ENCODE data around the gene IFITM2. TPM values are rescaled to one million over a fixed set of nuclear protein-coding genes. Genes with fewer than 3 reads are reported as not detected.

IFITM2 gene
- total RNA-seq, 4 donors from 2014 or later: 22.2 to 99.4 (median 52.9) TPM

DNA sequence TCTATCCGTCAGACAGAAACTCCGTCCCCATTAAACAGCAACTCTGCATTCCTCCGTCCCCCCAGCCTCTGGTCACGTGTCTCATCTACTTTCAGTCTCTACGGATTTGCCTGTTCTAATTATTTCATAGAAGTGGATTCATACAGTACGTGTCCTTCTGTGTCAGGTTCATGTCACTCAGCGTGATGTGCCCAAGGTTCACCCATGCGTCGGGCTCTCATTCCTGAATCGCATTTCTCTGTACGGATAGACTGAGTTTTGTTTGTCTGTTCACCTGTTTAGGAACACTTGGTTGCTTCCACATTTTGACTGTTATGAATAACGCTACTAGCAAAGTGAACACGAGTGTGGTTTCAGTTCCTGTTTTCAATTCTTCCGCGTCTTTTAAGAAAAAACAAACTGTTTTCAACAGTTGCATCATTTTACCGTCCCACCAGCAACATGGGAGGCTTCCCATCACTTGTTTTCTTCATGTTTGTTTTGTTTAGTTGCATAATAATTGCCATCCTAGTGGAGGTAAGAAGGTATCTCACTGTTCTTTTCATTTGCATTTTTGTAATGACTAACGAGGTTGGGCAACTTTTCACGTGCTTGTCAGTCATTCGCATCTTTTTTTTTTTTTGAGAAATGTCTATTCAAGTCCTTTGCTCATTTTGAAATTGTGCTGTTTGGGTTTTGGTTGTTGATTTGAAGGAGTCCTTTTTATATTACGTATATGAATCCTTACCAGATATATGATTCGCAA, 38.3 kb upstream of the IFITM2 start:
- intact Hi-C loops (cut with DNase I; ENCODE audit: low total_unique reads): no loop called here
- WGBS, 2 donors: 40 to 44% methylated on average over 21 of the region's 21 CpGs
- peak; percentile 36 to 91 for DNase-seq (ENCODE audit: low spot score in 2 of 2)
- H3K4me3 ChIP-seq (ENCODE audit: low read depth, poor library complexity, severe bottlenecking): no peak overlapping the region
- TF ChIP-seq CTCF (IDR thresholded peaks at IDR 0.05): no peak
- no peak for TF ChIP-seq POLR2A (IDR thresholded peaks at IDR 0.05)

DNA sequence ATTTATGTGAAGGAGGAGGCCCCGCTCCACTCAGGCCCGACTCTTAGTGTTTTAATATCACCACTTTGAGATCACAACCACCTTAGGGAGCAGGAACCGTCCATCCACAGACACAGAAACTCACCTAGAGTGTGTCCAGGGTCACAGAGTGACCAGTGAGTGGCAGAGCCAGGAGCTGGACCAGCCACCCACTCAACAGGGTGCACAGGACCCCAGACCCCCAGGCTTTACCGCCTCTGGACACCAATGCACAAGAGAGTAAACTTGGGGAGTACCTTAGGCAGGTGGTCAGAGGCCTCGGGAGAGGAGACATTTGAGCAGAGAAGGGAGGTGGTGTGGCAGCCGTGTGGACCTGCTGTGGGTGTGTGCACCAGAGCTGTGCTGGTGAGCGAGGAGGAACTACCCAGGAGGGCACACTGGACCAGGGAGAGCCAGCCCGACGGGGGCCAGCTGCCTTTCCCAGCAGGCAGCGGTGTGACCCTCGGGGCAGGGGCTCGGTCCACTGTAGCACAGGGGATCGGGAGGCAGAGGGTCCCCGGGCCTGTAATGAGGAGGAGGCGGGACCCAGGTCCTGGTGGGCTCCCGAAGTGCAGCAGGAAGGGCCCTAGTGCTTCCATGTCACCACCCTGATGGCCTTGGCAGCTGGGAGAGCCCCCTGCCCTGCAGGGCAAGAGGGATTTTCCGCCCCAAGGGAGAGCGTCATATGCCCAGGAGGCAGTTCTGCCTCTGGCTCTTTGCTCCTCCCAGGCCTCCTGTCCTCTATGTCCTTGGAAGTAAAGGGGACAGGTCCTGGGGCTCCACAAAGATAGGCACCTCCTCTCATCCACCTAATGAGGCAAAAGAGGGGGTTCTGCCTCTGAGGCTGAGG, 36.9 kb upstream of the IFITM2 start:
- DNase-seq (ENCODE audit: low spot score in 2 of 2): peak in 1 of 2 donors; percentile 84
- no peak overlapping the region for H3K4me3 ChIP-seq (ENCODE audit: low read depth, poor library complexity, severe bottlenecking)
- TF ChIP-seq CTCF (IDR thresholded peaks at IDR 0.05) (no peak), POLR2A (IDR thresholded peaks at IDR 0.05) (no peak)
- intact Hi-C loops (cut with DNase I; ENCODE audit: low total_unique reads): no loop called here
- WGBS, 2 donors: 87 to 91% methylated on average over 11 to 18 of the region's 18 CpGs

DNA sequence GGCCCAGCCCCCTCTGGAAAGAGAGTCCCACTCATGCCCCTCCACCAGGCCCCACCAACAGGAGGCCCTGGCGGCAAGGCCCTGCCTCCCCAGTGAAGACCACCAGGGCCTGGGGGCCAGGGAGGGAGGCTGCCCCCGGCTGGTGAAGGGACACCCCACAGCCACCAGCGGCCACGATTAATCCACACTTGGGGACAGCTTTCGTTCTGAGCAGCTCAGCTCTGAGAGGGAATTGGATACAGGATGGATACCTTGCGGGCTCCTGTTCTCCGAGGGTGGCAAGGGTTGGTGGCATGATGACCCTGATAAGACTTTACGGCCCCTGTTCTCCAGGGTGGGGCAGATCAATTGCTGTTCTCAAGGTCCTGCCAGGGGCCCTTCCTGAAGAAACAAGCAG, 36.3 kb upstream of the IFITM2 start:
- peak in 1 of 2 donors; percentile 64 for DNase-seq (ENCODE audit: low spot score in 2 of 2)
- TF ChIP-seq POLR2A (IDR thresholded peaks at IDR 0.05): no peak
- no peak for TF ChIP-seq CTCF (IDR thresholded peaks at IDR 0.05)
- WGBS, 2 donors: 84 to 95% methylated on average over 4 to 8 of the region's 8 CpGs
- H3K4me3 ChIP-seq (ENCODE audit: low read depth, poor library complexity, severe bottlenecking): no peak overlapping the region
- intact Hi-C loops (cut with DNase I; ENCODE audit: low total_unique reads): no loop called here

DNA sequence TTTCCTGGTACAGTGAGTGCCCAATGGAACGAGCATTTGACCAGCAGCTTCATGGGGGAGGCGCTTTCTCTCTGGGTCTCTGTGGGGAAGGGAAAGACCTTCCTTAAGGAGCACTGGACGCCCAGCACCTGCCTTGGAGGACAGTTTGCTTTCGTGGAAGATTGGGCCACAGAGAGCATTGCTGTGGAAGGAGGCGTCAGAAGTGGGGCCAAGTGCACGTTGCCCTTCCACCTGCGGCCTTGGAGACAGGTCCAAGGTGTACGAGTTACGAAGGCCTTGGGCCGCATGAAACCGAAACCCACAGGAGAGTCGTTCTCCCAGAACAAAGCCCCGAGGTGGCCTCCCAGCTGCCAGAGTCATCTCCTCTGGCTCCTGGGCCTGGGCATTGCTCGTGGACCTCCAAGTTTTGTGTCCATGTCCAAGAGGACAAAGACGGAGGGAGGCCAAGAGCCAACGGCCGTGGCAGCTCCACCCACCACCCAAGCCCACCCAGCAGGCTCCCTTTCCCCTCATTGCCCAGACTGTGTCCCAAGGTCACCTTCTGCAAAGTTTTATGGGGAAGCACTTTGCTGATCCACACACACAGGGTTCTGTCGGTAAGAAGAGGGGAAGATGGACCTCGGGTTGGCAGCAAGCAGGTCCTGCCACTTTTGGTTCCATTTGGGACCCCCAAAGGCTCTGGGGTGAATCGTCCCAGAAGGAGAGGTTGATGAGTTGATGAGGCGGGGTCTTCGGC, 35.3 kb upstream of the IFITM2 start:
- no peak overlapping the region for H3K4me3 ChIP-seq (ENCODE audit: low read depth, poor library complexity, severe bottlenecking)
- no peak for TF ChIP-seq CTCF (IDR thresholded peaks at IDR 0.05)
- no peak for TF ChIP-seq POLR2A (IDR thresholded peaks at IDR 0.05)
- peak in 1 of 2 donors; percentile 72 for DNase-seq (ENCODE audit: low spot score in 2 of 2)
- intact Hi-C loops (cut with DNase I; ENCODE audit: low total_unique reads): no loop called here
- 86 to 89% methylated on average over 22 of the region's 22 CpGs for WGBS, 2 donors

GRCh38 chr11:272931-273198, 34.8 kb upstream of the IFITM2 start:
- no peak overlapping the region for H3K4me3 ChIP-seq (ENCODE audit: low read depth, poor library complexity, severe bottlenecking)
- no peak for DNase-seq (ENCODE audit: low spot score in 2 of 2)
- 86 to 92% methylated on average over 6 of the region's 6 CpGs for WGBS, 2 donors
- intact Hi-C loops (cut with DNase I; ENCODE audit: low total_unique reads): no loop called here
- TF ChIP-seq POLR2A (IDR thresholded peaks at IDR 0.05) (no peak), CTCF (IDR thresholded peaks at IDR 0.05) (no peak)
